GM18873 (cell line): ENCODE measurements around the gene THRB.

ENCODE experiments used
- ATAC-seq: cut with Tn5 transposase; IDR thresholded peaks from one replicate; pipeline ENCODE4 v1.9.1; 2021; ENCODE audit warnings: mild to moderate bottlenecking, moderate library complexity, moderate number of reproducible peaks; ENCODE audit not compliant: unreplicated experiment, low FRiP score

Gene THRB

GRCh38 chr3:24249523-24249922 is 245.1 kb downstream of the THRB start:
- ATAC-seq: no peak

GRCh38 chr3:24245056-24245455 is 249.6 kb downstream of the THRB start:
- no peak for ATAC-seq

- ATAC-seq: no peak
Measured at GRCh38 chr3:24244491-24244890, 250.2 kb downstream of the THRB start.

- no peak for ATAC-seq
Measured at GRCh38 chr3:24242012-24242698, 252.5 kb downstream of the THRB start.

- ATAC-seq: no peak
Measured at GRCh38 chr3:24240306-24240705, 254.3 kb downstream of the THRB start.

- ATAC-seq: peak; percentile 84
Measured at GRCh38 chr3:24237971-24238706, 256.5 kb downstream of the THRB start.

- ATAC-seq: no peak
Measured at GRCh38 chr3:24235121-24235520, 259.5 kb downstream of the THRB start.

GRCh38 chr3:24232784-24233183 is 261.9 kb downstream of the THRB start:
- ATAC-seq: no peak

GRCh38 chr3:24229468-24230221 is 265.0 kb downstream of the THRB start:
- no peak for ATAC-seq

GRCh38 chr3:24227635-24228034 is 267.0 kb downstream of the THRB start:
- ATAC-seq: no peak

- no peak for ATAC-seq
Measured at GRCh38 chr3:24226397-24226796, 268.3 kb downstream of the THRB start.

- ATAC-seq: no peak
Measured at GRCh38 chr3:24225385-24225950, 269.2 kb downstream of the THRB start.

- ATAC-seq: peak; percentile 42
Measured at GRCh38 chr3:24224666-24225384, 269.8 kb downstream of the THRB start.

- no peak for ATAC-seq
Measured at GRCh38 chr3:24222165-24222805, 272.4 kb downstream of the THRB start.

- ATAC-seq: no peak
Measured at GRCh38 chr3:24220859-24221657, 273.6 kb downstream of the THRB start.

GRCh38 chr3:24215502-24215901 is 279.1 kb downstream of the THRB start:
- no peak for ATAC-seq

GRCh38 chr3:24211381-24211780 is 283.3 kb downstream of the THRB start:
- ATAC-seq: no peak

- ATAC-seq: no peak
Measured at GRCh38 chr3:24202071-24202470, 292.6 kb downstream of the THRB start.

- ATAC-seq: no peak
Measured at GRCh38 chr3:24201301-24201700, 293.3 kb downstream of the THRB start.
